ENCODE data around the gene BRWD1. TPM values are rescaled to one million over a fixed set of nuclear protein-coding genes. Genes with fewer than 3 reads are reported as not detected.

Gene BRWD1
- total and polyA plus RNA-seq, 2 of the 13 experiments (the other 11 are each of a cell fraction or from before 2014, with no cell fraction given) = 13.9 to 28.0 TPM

- TF ChIP-seq, protein P1, sequence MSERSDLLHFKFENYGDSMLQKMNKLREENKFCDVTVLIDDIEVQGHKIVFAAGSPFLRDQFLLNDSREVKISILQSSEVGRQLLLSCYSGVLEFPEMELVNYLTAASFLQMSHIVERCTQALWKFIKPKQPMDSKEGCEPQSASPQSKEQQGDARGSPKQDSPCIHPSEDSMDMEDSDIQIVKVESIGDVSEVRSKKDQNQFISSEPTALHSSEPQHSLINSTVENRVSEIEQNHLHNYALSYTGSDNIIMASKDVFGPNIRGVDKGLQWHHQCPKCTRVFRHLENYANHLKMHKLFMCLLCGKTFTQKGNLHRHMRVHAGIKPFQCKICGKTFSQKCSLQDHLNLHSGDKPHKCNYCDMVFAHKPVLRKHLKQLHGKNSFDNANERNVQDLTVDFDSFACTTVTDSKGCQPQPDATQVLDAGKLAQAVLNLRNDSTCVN (CRISPR knock-in tag; IDR thresholded peaks at IDR 0.05; ENCODE audit: borderline replicate concordance) = peak; percentile 98
- TF ChIP-seq ZNF75D (CRISPR knock-in tag; IDR thresholded peaks at IDR 0.05; ENCODE audit: borderline replicate concordance) = 0 out of 2 replicates have a peak, but pooled peaks have one; percentile 14
- TF ChIP-seq ZNF746 (CRISPR knock-in tag; IDR thresholded peaks at IDR 0.05) = 0 out of 2 replicates have a peak, but pooled peaks have one; percentile 44
- 0 out of 2 replicates have a peak, but pooled peaks have one; percentile 1 for TF ChIP-seq HIVEP1 (CRISPR knock-in tag; IDR thresholded peaks at IDR 0.05)
- TF ChIP-seq ZNF770 (CRISPR knock-in tag; IDR thresholded peaks at IDR 0.05) = 0 out of 2 replicates have a peak, but pooled peaks have one; percentile 5
- TF ChIP-seq RXRA (CRISPR knock-in tag; IDR thresholded peaks at IDR 0.05) = 0 out of 2 replicates have a peak, but pooled peaks have one; percentile 38
- TF ChIP-seq ZNF790 (CRISPR knock-in tag; IDR thresholded peaks at IDR 0.05; ENCODE audit: borderline replicate concordance) = 0 out of 2 replicates have a peak, but pooled peaks have one; percentile 77
- TF ChIP-seq NR1H2 (CRISPR knock-in tag; IDR thresholded peaks at IDR 0.05; ENCODE audit: borderline replicate concordance, low read depth) = 0 out of 2 replicates have a peak, but pooled peaks have one; percentile 3
- peak; percentile 15; the same call in 1 of the 2 replicates for TF ChIP-seq ZNF333 (CRISPR knock-in tag; IDR thresholded peaks at IDR 0.05; ENCODE audit: borderline replicate concordance)
- TF ChIP-seq, protein P2, sequence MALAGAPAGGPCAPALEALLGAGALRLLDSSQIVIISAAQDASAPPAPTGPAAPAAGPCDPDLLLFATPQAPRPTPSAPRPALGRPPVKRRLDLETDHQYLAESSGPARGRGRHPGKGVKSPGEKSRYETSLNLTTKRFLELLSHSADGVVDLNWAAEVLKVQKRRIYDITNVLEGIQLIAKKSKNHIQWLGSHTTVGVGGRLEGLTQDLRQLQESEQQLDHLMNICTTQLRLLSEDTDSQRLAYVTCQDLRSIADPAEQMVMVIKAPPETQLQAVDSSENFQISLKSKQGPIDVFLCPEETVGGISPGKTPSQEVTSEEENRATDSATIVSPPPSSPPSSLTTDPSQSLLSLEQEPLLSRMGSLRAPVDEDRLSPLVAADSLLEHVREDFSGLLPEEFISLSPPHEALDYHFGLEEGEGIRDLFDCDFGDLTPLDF (CRISPR knock-in tag; IDR thresholded peaks at IDR 0.05) = no peak
- TF ChIP-seq HNRNPH1 (optimal IDR thresholded peaks at IDR 0.05; ENCODE audit: low read depth, low read length) = no peak
- TF ChIP-seq ZNF12 (CRISPR knock-in tag; IDR thresholded peaks at IDR 0.05) = 0 out of 2 replicates have a peak, but pooled peaks have one; percentile 19
- TF ChIP-seq, protein P3, sequence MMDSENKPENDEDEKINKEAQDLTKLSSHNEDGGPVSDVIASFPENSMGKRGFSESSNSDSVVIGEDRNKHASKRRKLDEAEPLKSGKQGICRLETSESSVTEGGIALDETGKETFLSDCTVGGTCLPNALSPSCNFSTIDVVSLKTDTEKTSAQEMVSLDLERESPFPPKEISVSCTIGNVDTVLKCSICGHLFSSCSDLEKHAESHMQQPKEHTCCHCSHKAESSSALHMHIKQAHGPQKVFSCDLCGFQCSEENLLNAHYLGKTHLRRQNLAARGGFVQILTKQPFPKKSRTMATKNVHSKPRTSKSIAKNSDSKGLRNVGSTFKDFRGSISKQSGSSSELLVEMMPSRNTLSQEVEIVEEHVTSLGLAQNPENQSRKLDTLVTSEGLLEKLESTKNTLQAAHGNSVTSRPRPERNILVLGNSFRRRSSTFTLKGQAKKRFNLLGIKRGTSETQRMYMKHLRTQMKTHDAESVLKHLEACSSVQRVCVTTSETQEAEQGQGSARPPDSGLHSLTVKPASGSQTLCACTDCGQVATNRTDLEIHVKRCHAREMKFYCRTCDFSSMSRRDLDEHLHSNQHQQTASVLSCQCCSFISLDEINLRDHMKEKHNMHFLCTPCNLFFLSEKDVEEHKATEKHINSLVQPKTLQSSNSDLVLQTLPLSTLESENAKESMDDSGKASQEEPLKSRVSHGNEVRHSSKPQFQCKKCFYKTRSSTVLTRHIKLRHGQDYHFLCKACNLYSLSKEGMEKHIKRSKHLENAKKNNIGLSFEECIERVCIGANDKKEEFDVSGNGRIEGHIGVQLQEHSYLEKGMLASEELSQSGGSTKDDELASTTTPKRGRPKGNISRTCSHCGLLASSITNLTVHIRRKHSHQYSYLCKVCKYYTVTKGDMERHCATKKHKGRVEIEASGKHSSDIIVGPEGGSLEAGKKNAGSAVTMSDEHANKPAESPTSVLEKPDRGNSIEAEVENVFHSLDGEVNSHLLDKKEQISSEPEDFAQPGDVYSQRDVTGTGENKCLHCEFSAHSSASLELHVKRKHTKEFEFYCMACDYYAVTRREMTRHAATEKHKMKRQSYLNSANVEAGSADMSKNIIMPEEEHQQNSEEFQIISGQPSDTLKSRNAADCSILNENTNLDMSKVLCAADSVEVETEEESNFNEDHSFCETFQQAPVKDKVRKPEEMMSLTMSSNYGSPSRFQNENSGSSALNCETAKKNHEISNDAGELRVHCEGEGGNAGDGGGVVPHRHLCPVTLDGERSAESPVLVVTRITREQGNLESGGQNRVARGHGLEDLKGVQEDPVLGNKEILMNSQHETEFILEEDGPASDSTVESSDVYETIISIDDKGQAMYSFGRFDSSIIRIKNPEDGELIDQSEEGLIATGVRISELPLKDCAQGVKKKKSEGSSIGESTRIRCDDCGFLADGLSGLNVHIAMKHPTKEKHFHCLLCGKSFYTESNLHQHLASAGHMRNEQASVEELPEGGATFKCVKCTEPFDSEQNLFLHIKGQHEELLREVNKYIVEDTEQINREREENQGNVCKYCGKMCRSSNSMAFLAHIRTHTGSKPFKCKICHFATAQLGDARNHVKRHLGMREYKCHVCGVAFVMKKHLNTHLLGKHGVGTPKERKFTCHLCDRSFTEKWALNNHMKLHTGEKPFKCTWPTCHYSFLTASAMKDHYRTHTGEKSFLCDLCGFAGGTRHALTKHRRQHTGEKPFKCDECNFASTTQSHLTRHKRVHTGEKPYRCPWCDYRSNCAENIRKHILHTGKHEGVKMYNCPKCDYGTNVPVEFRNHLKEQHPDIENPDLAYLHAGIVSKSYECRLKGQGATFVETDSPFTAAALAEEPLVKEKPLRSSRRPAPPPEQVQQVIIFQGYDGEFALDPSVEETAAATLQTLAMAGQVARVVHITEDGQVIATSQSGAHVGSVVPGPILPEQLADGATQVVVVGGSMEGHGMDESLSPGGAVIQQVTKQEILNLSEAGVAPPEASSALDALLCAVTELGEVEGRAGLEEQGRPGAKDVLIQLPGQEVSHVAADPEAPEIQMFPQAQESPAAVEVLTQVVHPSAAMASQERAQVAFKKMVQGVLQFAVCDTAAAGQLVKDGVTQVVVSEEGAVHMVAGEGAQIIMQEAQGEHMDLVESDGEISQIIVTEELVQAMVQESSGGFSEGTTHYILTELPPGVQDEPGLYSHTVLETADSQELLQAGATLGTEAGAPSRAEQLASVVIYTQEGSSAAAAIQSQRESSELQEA (CRISPR knock-in tag; IDR thresholded peaks at IDR 0.05; ENCODE audit: not compliant biosample characterization) = peak; percentile 64
- 0 out of 2 replicates have a peak, but pooled peaks have one; percentile 43 for TF ChIP-seq ZNF737 (CRISPR knock-in tag; IDR thresholded peaks at IDR 0.05; ENCODE audit: borderline replicate concordance)
Measured at GRCh38 chr21:39182484-39183271, 130.8 kb downstream of the BRWD1 start (continued).
